Activated T-cell treated with anti-CD3 and anti-CD28 coated beads, Interleukin-2, amount 50 U/mL, for 72 hours (primary cell): ENCODE measurements around the gene TSEN15. TPM values are rescaled to one million over a fixed set of nuclear protein-coding genes. Genes with fewer than 3 reads are reported as not detected.
"Not testable (repeated sequence)": the region's sequence is repeated elsewhere in the genome, so short reads cannot be mapped to it uniquely, and the experiment has no call there.

Experiments used
- ATAC-seq, 2 donors: fragments of 150-1000 bp; cut with Tn5 transposase; replicated peaks in 1 of 2; 2 replicates each; pipeline ENCODE4 v1.10.0; 2021; ENCODE audit warnings: moderate library complexity in 2 of 2, mild to moderate bottlenecking in 1 of 2
- DNase-seq, 2 donors: peaks; one replicate each; pipeline ENCODE4 v3.0.0; 2021 to 2022; ENCODE audit warnings: mixed read lengths in 1 of 2
- H3K27ac Mint-ChIP-seq: one replicate; pipeline ENCODE4 v1.8.0; 2022; ENCODE audit warnings: mild to moderate bottlenecking, moderate library complexity, mixed read lengths
- H3K27me3 Mint-ChIP-seq: one replicate; pipeline ENCODE4 v1.8.0; 2022; ENCODE audit warnings: low read depth, mixed read lengths
- H3K36me3 Mint-ChIP-seq, 2 donors: one replicate each; pipeline ENCODE4 v1.8.0; 2022; ENCODE audit warnings: mixed read lengths in 2 of 2, mild to moderate bottlenecking in 1 of 2; ENCODE audit not compliant: insufficient read depth in 2 of 2
- H3K4me1 Mint-ChIP-seq: one replicate; pipeline ENCODE4 v1.8.0; 2022; ENCODE audit warnings: low read depth, mixed read lengths
- H3K4me3 Mint-ChIP-seq, 2 donors: one replicate each; pipeline ENCODE4 v1.8.0; 2022; ENCODE audit warnings: mild to moderate bottlenecking in 2 of 2, mixed read lengths in 2 of 2, moderate library complexity in 2 of 2
- H3K9me3 Mint-ChIP-seq, 2 donors: one replicate each; pipeline ENCODE4 v1.8.0; 2022; ENCODE audit warnings: mixed read lengths in 2 of 2
- total RNA-seq, 2 donors: library from RNA; stranded (reverse); gene quantifications; one replicate each; pipeline ENCODE4 v1.2.3, GENCODE V29; 2022

The TSEN15 gene
- total RNA-seq, 2 donors from 2014 or later, result 74.2 to 82.3 TPM

DNA sequence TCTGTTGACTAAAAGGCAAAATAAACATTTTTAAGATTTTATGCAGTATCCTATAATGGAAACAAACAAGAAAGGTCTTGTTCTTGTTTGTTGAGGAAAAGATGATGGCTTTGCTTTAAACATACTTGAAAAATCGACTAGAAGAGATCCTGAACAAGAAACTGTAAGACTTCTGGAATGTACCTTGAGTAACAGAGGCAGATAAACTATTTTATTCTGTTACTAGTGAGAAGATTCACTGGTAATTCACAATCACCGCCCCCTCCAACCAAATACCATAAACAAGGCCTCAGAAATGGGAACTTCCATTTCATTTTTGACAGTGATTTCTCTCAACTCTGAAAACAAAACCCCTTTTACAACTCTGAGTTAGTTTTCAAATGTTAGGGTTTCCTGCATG lies 18.1 kb downstream of the TSEN15 start:
- no peak for DNase-seq
- Mint-ChIP-seq H3K4me3 (no peak overlapping the region), H3K27ac (peak overlapping the region; percentile 76), H3K27me3 (no peaks in the 10 kb centered on the region), H3K9me3 (no peaks in the 10 kb centered on the region), H3K36me3 (peaks cover 7 to 23% of the 10 kb centered on the region in 2 donors), H3K4me1 (peaks cover 9% of the 10 kb centered on the region)
- ATAC-seq, result no peak

DNA sequence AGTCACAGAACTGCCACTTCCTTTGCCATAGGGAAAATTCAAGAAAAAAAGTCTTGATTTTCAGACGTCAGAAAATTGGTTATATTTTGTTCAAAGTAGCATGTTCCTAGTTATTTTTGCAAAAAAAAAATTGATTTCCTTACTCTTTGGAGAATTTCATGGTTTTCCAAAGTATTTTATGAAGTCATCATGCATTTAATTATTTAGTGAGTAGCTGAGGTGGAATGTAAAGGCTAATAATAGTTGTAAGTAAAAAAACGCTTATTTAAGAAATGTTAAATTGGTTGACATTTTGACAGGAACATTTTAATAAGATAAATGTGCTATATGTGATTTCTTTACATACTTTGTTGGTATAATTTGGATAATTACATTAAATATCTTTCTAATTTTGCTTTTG lies 20.8 kb downstream of the TSEN15 start:
- ATAC-seq (no peak), DNase-seq (no peak)
- Mint-ChIP-seq H3K27ac (no peak overlapping the region), H3K4me3 (no peak overlapping the region), H3K4me1 (peaks cover 15% of the 10 kb centered on the region), H3K36me3 (peaks cover 3 to 8% of the 10 kb centered on the region in 2 donors), H3K9me3 (peaks cover 0 to 3% of the 10 kb centered on the region in 2 donors), H3K27me3 (no peaks in the 10 kb centered on the region)

DNA sequence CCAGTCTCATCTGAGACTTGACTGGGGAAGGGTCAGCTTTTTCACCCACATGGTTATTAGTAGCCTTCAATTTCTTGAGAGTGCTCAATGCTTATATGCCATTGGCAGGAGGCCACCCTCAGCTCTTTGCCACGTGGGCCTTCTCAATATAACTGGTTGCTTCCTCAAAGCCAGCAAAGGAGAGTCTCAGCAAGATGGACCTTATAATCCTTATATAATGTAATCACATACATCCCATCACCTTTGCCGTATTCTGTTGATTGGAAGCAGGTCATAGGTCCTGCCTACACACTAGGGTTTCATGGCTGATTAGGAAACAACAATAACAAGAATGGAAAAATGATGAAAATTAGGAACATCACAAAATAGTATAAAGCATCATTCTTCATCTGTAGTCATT lies 22.9 kb downstream of the TSEN15 start:
- DNase-seq (no peak), ATAC-seq (no peak)
- Mint-ChIP-seq H3K4me3 (no peak overlapping the region), H3K9me3 (peaks cover 0 to 3% of the 10 kb centered on the region in 2 donors), H3K36me3 (peaks cover 3 to 8% of the 10 kb centered on the region in 2 donors), H3K4me1 (peaks cover 25% of the 10 kb centered on the region), H3K27me3 (no peaks in the 10 kb centered on the region), H3K27ac (no peak overlapping the region)

DNA sequence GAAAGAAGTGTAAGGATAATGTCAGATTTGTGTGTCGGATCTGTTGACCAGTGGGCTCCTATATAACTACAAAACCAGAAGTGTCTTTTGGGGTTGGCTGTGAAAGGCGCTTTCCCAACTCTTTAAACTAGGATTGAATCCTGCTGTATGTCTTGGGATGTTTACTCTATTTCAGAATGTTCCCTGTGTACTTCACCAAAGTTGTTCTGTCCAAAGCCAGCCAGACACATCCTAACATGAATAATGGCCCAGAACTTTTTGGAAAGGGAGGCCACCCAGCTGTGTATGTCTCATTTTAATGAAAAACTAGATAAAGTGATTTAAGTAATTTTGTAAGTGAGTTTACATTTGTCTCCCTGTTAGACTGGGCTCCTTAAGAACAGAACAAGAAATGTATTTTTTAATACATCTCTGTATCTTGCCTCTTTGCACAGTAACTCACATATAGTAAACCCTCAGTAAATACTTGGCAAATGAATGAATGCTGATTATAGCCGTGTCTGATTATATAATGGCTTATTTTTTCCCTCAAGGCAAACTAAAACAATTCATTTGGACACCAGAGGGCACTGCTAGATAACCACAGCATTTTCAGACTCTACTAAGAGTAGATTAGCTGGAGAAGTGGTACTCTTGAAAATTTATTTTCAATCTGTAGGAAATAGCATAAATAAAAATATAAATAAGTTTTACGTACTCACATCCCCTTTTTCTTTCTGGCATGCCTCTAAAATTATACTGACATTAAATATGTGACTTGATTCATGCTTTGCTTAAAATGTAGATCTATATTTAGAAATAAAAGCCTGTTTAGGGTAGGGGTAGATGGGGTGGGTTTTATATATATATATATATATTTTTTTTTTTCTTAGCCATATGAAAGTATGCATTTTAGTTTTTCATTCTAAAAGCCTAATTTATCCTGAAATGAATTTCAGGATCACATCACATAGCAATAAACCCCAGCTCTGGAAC lies 23.8 kb downstream of the TSEN15 start:
- Mint-ChIP-seq H3K4me3 (no peak overlapping the region), H3K27me3 (no peaks in the 10 kb centered on the region), H3K27ac (no peak overlapping the region), H3K36me3 (peaks cover 3 to 6% of the 10 kb centered on the region in 2 donors), H3K4me1 (peaks cover 16% of the 10 kb centered on the region), H3K9me3 (peaks cover 0 to 3% of the 10 kb centered on the region in 2 donors)
- ATAC-seq, result peak; percentile 52 to 53
- peak; percentile 16 to 25 for DNase-seq

DNA sequence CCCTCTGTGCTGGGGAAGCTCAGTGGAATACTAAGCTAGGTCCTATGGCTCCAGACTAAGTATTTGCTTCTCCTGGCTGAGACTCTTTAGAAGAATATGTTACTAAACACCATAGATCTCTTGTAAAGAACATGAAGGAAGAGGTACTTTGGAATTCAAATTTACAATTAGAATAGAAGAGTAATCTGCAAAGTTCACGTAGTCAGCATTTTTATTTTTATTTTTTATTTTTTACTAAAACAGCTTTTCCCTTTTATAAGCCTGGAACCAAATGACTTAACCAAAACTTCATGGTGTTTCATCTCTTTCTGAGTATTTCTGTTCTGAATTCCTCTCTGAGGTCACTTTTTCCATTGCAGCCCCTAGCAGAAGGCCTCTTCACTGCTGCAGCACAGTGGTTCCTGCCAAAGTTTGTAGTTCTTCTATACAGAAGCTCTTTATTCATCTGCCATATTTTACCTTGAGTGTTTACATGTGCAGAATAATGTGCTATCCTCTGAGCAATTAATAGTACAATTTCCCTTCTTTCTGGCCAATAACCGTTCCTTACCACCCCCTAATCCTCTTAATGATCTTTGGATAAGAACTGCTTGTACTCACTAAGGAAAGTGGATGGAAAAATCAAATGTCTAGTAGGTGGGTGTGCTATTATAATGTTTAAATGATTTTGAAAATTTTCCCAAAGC lies 27.2 kb downstream of the TSEN15 start:
- ATAC-seq (no peak), DNase-seq (no peak)
- Mint-ChIP-seq H3K4me3 (no peak overlapping the region), H3K27me3 (no peaks in the 10 kb centered on the region), H3K9me3 (peaks cover 0 to 3% of the 10 kb centered on the region in 2 donors), H3K4me1 (peaks cover 16% of the 10 kb centered on the region), H3K36me3 (peaks cover 0 to 3% of the 10 kb centered on the region in 2 donors), H3K27ac (no peak overlapping the region)

DNA sequence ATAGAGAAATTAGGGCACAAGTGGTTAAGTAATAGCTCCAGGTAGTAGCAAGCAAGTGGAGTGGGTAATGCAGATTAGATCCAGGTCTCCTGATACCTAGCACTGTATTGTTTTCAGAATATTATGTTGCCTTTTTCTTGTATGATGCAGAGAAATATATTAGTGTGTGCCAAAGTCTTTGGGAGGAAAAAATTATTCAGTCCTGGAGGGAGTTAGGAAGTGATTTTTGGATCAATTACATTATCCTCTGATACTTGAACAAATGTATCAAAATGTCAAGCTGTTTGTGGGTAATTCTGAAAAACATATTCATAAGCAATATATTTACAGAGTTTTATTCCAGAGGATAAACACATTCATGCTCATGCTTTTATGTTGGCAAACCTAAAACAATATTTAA lies 28.8 kb downstream of the TSEN15 start:
- H3K27me3 Mint-ChIP-seq, result no peaks in the 10 kb centered on the region
- DNase-seq, result no peak
- H3K27ac Mint-ChIP-seq, result no peak overlapping the region
- no peak for ATAC-seq
- peaks cover 0 to 3% of the 10 kb centered on the region in 2 donors for H3K9me3 Mint-ChIP-seq
- H3K36me3 Mint-ChIP-seq, result peaks cover 0 to 3% of the 10 kb centered on the region in 2 donors
- no peak overlapping the region for H3K4me3 Mint-ChIP-seq
- H3K4me1 Mint-ChIP-seq, result peaks cover 16% of the 10 kb centered on the region

DNA sequence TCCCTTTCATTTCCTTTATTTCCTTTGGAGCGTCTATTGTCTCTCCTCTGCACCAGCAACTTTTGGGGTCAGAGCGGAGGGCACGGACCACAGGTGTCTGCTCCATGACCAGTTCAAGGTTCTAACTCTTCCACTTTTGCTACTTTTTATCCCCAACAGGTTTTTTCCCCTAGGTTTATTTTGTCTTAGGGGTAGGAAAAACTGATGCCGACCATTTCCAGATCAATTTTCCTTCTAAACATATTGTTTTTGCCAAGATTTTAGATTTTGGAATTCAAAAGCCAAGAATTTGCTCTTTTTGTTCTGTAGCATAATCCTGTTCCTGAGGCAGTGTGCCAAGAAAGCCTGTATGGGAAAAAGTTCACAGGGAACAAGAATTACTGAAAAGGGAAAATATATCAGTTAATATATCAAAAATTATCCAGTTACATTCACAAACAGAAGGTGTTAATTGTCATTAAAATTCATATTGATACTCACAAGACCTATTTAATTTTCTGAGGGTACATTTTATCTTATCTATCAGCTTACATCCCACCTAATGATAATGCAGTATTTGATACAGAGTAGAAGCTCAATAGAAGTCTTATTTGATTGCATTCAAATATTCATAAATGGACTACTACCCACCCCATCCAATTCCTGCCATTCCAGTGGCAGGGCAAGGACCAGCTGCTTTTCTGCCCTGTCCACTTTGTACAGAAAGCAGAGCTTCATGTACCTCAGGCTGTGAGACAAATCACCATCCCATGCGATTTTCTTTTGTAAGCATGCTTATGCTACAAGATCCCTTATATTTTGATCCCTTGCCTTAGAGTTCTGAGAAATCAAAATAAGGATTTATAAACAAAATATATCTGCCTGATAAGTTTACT lies 31.2 kb downstream of the TSEN15 start:
- peaks cover 0 to 2% of the 10 kb centered on the region in 2 donors for H3K9me3 Mint-ChIP-seq
- no peaks in the 10 kb centered on the region for H3K27me3 Mint-ChIP-seq
- H3K27ac Mint-ChIP-seq, result no peak overlapping the region
- H3K4me1 Mint-ChIP-seq, result peaks cover 11% of the 10 kb centered on the region
- no peak overlapping the region for H3K4me3 Mint-ChIP-seq
- DNase-seq, result no peak
- no peak for ATAC-seq
- peaks cover 0 to 2% of the 10 kb centered on the region in 2 donors for H3K36me3 Mint-ChIP-seq

DNA sequence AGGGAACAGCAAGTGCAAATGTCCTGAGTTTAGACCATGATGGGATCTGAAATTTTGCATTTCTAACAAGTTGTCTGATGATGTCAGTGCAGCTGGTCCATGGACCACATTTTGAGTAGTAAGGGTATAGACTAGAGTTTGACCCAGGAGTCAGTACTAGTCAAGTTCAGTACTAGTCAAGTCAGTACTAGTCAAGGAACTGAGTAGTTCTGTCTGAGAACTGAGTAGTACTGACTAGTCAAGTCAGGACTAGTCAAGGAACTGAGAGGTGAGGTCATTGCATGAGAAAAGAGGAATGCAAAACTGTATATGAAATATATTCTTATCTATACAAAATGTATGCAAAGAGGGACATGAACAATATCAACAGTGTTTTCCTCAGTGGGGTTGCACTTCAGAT lies 34.1 kb downstream of the TSEN15 start:
- DNase-seq (no peak), ATAC-seq (no peak)
- Mint-ChIP-seq H3K4me1 (no peaks in the 10 kb centered on the region), H3K36me3 (peaks cover 0 to 2% of the 10 kb centered on the region in 2 donors), H3K9me3 (peaks cover 0 to 2% of the 10 kb centered on the region in 2 donors), H3K27ac (no peak overlapping the region), H3K4me3 (no peak overlapping the region), H3K27me3 (no peaks in the 10 kb centered on the region)

DNA sequence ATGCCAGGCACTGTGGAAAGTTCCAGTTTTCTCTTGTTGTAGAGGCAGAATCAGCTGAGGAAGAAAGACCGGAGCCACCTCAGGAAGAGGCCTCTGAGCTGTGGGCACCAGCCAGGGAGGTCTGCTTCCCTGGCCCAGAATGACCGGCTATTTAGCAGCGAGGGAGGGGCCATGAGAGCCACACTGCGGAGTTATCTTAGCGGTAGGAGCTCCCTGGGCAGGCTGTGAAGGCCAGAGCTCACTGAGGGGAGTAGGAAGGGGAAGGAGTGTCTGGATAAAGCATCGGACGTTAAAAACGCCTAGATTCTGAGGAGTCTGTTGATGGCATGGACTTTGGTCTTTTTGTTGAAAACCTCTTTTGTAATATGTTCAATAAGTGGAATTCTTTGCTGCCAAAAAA lies 36.5 kb downstream of the TSEN15 start:
- Mint-ChIP-seq H3K27ac (no peak overlapping the region), H3K4me3 (no peak overlapping the region), H3K36me3 (peaks cover 0 to 2% of the 10 kb centered on the region in 2 donors), H3K27me3 (no peaks in the 10 kb centered on the region), H3K4me1 (no peaks in the 10 kb centered on the region), H3K9me3 (peaks cover 0 to 2% of the 10 kb centered on the region in 2 donors)
- DNase-seq (no peak), ATAC-seq (no peak)

DNA sequence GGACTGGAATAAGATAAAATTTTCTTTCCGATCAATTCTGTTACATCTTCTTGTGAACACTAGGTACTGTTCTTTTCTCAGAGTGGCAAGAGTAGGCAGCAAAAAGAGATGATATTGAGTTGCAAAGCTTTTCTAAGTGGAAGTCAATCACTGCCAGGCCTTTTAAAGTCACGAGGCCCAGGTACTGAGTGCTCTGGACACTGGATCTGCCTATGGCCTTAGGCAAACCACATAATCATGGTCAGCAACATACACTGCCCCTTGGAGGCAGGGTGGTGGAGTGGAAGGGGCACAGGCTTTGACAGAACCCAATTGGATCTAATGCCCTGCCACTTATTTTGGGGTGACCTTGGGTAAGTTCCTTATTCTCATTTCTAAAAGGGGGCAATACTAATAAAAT lies 41.5 kb downstream of the TSEN15 start:
- ATAC-seq (no peak), DNase-seq (no peak)
- Mint-ChIP-seq H3K4me3 (no peak overlapping the region), H3K9me3 (no peaks in the 10 kb centered on the region), H3K4me1 (no peaks in the 10 kb centered on the region), H3K27ac (no peak overlapping the region), H3K36me3 (peaks cover 0 to 5% of the 10 kb centered on the region in 2 donors), H3K27me3 (no peaks in the 10 kb centered on the region)

DNA sequence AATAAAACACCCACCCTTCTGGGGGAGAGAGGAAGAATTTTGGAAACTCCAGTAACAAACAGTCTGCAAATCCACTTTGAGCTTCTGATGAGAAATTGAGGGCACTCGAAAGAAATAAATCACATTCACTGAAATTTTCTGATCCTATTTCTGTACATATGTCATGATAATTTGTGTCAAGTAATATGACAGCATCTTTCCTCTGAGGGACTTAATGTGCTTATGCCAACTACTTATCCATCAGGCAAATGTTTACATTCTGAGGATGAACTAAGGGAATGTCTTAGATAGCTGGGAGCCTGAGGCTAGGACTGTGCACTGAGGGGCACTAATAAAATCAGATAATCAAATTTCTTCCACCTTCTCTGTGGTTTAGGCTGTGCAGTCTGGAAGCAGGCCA lies 44.5 kb downstream of the TSEN15 start:
- DNase-seq, result no peak

DNA sequence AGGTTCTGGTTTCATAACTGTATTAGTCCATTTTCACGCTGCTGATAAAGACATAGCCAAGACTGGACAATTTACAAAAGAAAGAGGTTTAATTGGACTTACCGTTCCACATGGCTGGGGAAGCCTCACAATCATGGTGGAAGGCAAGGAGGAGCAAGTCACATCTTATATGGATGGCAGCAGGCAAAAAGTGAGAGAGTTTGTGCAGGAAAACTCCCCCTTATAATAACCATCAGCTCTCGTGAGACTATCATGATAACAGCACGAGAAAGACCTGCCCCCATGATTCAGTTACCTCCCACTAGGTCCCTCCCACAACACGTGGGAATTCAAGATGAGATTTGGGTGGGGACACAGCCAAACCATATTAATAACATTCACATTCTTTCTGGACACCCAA lies 45.0 kb downstream of the TSEN15 start:
- not testable (repeated sequence) for ATAC-seq, H3K27me3 Mint-ChIP-seq, H3K9me3 Mint-ChIP-seq, H3K27ac Mint-ChIP-seq, H3K36me3 Mint-ChIP-seq, H3K4me3 Mint-ChIP-seq, H3K4me1 Mint-ChIP-seq, DNase-seq

More for the DNA sequence above, 44.5 kb downstream of the TSEN15 start:
- no peak overlapping the region for H3K27ac Mint-ChIP-seq
- no peaks in the 10 kb centered on the region for H3K4me1 Mint-ChIP-seq
- no peak overlapping the region for H3K4me3 Mint-ChIP-seq
- no peaks in the 10 kb centered on the region for H3K27me3 Mint-ChIP-seq
- peaks cover 3 to 7% of the 10 kb centered on the region in 2 donors for H3K36me3 Mint-ChIP-seq
- no peak for ATAC-seq
- H3K9me3 Mint-ChIP-seq, result no peaks in the 10 kb centered on the region
